GM18526 (cell line): ENCODE data around the gene PLA2G12B.

Source experiments
- POLR2A ChIP-seq: IDR thresholded peaks from 3 replicates; pipeline ENCODE4 v1.6.1; 2011; ENCODE audit not compliant: insufficient read length; ENCODE audit errors: extremely low read depth

Gene PLA2G12B

DNA sequence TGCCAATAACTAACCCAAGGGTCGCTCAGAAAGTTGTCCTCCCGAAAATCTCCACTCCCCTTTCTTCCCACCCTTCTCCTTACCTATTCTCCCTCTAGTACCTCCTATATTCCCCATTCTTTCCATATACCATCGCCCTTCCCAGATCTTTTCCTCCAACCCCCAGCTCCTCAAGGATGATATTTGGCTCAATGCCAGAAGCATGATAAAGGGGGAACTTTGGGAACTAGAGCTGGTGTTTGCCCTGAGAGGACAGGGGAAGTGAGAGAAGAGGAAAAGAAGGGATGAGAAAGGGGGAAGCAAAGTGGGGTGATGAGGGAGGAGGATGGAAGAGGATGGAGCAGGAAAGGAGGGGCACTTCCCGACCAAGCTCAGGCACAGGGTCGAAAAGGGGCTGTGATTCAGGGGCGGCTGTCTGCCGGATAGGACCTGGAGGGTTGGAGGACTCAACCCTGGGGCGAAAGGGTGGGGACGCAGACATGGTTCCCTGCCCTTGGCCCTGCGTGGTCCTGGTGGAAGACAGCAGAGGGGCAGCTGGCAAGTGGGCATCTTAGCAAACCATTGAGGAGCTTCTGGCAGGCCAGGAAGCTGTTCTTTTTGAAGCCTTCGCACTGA is 59.3 kb downstream of the PLA2G12B start:
- no peak for TF ChIP-seq POLR2A

DNA sequence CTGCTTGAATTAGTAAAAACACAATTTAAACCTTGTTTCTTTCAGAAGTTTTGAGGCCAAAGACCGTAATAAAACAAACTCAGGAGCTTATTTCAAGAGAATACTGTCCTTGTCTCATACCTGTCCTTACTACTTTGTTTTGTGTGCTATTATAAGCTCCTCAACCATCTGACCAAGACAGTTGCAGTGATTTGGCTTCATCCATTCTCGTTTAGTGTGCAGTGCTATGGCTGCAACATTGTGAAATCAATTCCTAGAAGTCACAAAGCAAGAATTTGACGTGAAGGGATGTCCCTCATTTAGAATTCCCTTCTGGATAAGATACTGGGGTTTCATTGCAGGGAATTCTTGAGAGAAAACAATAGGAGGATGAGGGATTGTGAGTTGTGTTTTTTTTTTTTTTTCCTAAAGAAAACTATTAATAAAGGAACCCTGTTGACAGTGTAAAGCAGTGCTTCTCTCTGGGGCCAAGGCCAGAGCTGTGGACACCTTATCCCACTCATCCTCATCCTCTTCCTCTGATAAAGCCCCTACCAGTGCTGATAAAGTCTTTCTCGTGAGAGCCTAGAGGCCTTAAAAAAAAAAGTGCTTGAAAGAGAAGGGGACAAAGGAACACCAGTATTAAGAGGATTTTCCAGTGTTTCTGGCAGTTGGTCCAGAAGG is 61.3 kb downstream of the PLA2G12B start, which contains the start of gene OIT3:
Gene OIT3 (plus strand): TSS at position 604 of the 663 bp plus-strand sequence. CDS start 60 bp downstream, outside the sequence.
- TF ChIP-seq POLR2A: no peak

DNA sequence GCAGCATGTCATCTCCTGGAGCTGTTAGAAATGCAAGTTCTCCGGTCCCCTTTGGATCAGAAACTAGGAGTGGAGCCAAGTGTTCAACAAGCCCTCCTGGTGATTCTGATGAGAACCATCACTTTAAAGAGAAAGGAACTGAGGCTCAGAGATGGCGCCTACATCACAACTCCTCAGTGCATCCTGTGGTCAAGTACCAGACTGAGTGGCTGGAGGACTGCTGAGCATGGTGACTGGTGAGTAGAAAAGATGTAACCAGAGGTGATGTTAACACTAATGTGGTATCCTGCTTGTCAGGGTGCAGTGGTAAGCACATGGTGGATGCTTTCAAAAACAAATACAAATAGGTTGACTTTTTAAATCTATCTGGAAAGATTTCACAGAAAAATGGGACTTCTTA is 64.5 kb downstream of the PLA2G12B start:
- TF ChIP-seq POLR2A: no peak

DNA sequence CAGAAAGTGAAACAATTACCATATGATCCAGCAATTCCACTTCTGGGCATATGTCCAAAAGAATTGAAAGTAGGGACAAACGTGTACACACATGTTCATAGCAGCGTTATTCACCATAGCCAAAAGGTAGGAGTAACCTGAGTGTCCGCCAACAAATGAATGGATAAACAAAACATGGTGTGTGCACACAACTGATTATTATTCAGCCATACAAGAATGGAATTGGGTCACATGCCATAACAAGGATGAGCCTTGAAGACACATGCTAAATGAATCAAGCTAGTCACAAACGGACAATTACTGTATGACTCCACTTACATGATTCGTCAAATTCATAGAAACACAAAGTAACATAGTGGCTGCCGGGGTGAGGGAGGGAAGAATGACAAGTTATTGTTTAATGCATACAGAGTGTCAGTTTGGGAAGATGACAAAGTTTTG is 65.2 kb downstream of the PLA2G12B start:
- no peak for TF ChIP-seq POLR2A

DNA sequence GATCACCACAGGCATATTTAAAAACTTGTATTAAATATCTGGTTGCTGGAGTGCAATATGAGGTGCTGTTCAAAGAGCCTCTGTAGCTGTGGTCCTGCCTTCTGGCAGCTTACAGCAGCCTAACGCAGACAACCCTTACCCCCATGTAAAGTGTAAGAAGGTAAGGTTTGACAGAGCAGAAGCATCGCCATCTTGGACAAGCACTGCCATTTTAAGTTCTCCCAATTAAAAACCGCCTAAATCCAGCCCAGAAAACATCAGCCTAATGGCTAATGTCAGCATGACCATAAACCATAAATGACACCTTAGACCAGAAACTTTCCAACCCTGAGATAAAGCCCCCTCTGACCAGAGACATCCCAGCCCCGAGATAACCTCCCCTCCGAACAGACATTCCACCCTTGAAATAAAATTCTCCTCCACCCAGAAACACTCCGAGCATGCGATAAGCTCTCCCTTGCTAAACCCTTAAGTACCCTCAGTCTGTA is 66.4 kb downstream of the PLA2G12B start:
- TF ChIP-seq POLR2A: no peak

DNA sequence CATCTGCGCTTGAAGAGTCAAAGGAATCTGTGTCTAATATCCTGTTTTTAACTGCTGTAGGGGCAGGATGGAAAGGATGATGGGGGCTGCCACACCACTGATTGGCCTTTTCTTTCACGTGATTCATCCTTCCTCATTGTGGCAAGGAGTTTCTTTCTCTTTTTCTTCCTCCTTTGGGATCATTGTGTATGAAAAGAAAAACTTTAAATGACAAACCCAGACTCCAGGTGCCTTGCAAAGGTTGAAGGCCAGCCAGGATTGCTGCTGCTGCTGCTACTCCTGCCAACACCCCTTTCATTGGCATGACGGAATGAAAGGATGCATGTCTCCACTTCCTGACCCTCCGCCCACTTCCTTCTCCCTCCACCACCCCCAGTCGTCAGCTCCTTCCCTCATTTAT is 67.6 kb downstream of the PLA2G12B start:
- TF ChIP-seq POLR2A: no peak

DNA sequence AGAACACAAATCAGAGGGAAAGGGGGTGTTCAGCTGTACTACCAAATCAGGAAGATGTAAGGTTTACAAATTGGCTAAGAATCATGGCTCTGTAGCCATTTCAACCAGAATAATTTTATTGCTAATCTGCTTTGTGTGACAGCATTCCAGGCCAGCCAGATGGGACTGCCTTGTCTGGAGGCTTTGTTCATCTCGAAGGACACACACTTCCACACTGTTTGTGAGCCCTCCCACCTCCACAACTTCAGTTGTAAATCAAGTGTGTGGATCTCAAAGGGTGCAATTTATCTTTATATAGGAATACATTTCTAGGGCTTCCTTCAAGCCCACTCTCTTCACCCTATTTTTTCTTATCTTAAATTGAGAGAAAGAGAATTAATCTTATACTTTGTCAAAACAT is 68.0 kb downstream of the PLA2G12B start:
- TF ChIP-seq POLR2A: no peak

DNA sequence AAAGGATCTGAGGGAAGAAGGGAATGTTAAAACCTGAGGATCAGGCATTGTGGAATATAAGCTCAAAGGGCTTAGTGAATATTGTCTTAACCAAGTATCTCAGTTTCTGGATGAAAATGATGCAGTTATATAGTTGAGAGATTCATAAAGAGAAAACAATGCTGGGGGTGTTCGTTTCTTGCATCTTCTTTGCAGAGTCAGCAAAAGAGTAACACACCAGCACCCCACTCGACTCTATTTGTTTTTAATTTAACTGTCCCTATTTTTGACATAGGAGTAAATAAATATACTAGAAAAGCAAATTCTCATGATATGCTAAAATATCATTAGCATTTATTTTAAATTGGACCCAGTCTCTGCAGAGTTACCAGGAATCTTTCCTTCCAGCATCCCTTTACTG is 68.7 kb downstream of the PLA2G12B start:
- no peak for TF ChIP-seq POLR2A
